Breast epithelium (tissue), 4 donors: ENCODE measurements around the gene APRT. TPM values are rescaled to one million over a fixed set of nuclear protein-coding genes. Genes with fewer than 3 reads are reported as not detected.

Experiments
- DNase-seq, 2 donors: peaks; one replicate each; pipeline ENCODE4 v3.0.0-alpha.2; 2019; ENCODE audit warnings: low spot score in 2 of 2
- H3K27ac ChIP-seq, 2 donors: fragments of 200-600 bp; sonication (generic) in 1 of 2; one replicate each; pipeline ENCODE4 v1.5.1; 2016 to 2019; ENCODE audit warnings: mild to moderate bottlenecking in 1 of 2
- H3K27me3 ChIP-seq, 2 donors: fragments of 200-600 bp; sonication (generic) in 1 of 2; one replicate each; pipeline versions ENCODE4 v1.5.1 to v1.6.0; 2017 to 2019; ENCODE audit warnings: control low read depth in 1 of 2, mild to moderate bottlenecking in 1 of 2
- H3K36me3 ChIP-seq: fragments of 200-600 bp; one replicate; pipeline ENCODE4 v1.5.1; 2019
- H3K4me1 ChIP-seq, 2 donors: fragments of 200-600 bp; sonication (generic); one replicate each; pipeline ENCODE4 v1.5.1; 2016 to 2019; ENCODE audit warnings: control low read depth in 1 of 2
- H3K4me3 ChIP-seq, 3 donors: fragments of 200-600 bp; sonication (generic); 1 replicate in 2 of 3; 2 replicates in 1 of 3; pipeline ENCODE4 v1.5.1; 2016 to 2019; ENCODE audit warnings: mild to moderate bottlenecking in 3 of 3, moderate library complexity in 2 of 3
- H3K9me3 ChIP-seq, 2 donors: fragments of 200-600 bp; sonication (generic) in 1 of 2; one replicate each; pipeline ENCODE4 v1.5.1; 2016 to 2019; ENCODE audit warnings: control low read depth in 1 of 2
- CTCF ChIP-seq, 3 donors: fragments of 450-650 bp; IDR thresholded peaks; one replicate each; pipeline ENCODE4 v1.5.1; 2016 to 2017; ENCODE audit warnings: antibody characterized with exemption in 3 of 3, mild to moderate bottlenecking in 3 of 3, moderate library complexity in 3 of 3
- POLR2A ChIP-seq: fragments of 450-650 bp; IDR thresholded peaks from one replicate; pipeline ENCODE4 v1.6.1; 2016; ENCODE audit warnings: antibody characterized with exemption, mild to moderate bottlenecking, moderate library complexity
- POLR2AphosphoS5 ChIP-seq, 3 donors: sonication (generic); formaldehyde crosslinking; IDR thresholded peaks; one replicate each; pipeline ENCODE4 v1.6.1; 2017; ENCODE audit warnings: antibody characterized with exemption in 3 of 3
- intact Hi-C: fragments of 100-400 bp; cut with DNase I; formaldehyde crosslinking; loops from one replicate; pipeline ENCODE4 v1.15.1; 2023; ENCODE audit warnings: low total_unique reads
- total RNA-seq, 3 donors: library from RNA; depleted of rRNA; stranded (reverse); fragments of >200 nt; gene quantifications; one replicate each; pipeline ENCODE4 v1.1.0, GENCODE V29; 2016

APRT gene
- total RNA-seq, 3 donors from 2014 or later = 93.8 to 152 (median 126) TPM

DNA sequence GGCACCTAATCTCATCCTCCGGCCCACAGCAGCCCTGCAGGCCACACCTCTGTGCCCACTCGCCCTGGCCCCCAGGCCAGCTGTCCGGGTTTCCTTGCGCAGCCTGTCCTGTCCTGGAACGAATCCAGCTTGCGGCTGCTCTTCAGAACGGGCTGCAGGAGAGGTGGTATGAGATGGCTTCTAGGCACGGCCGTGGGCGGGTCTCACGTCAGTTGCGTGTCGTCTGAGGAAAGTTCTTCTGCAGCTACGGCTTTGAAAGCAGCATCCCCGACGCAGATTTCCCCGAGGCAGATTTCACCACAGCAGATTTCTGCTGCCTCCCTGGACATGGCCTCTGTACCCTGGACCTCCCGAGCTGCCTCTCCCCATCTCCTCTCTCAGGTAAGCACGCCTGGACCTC, 26.8 kb upstream of the APRT start:
- no peak for DNase-seq
- Histone ChIP-seq H3K4me3 (no peak overlapping the region), H3K36me3 (peaks cover 5% of the 10 kb centered on the region), H3K4me1 (no peaks in the 10 kb centered on the region), H3K9me3 (no peaks in the 10 kb centered on the region), H3K27me3 (no peaks in the 10 kb centered on the region), H3K27ac (no peak overlapping the region)
- TF ChIP-seq CTCF (IDR thresholded peaks at IDR 0.05) = no peak
- no peak for TF ChIP-seq POLR2AphosphoS5 (IDR thresholded peaks at IDR 0.05)
- TF ChIP-seq POLR2A = no peak
- intact Hi-C loops = no loop called here

DNA sequence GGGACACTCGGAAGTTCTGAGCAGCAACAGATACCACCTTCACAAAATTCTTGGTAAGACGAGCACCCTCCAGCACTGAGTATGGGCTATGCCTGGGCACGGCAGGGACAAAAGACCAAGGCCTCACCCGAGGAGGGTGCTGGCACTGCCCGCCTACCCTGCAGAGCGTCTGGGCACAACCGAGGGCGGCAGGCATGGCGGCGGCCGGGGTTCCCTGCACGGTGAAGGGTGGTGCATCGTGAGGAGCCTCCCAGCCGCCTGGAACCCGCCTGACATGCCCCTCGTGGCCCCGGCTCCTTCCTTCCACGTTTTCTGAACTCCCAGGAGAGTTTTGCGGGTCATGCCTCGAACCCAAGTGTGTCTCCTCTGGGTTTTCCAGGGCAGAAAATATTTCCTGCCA, 26.1 kb upstream of the APRT start:
- H3K4me3 ChIP-seq = no peak overlapping the region
- DNase-seq = no peak
- TF ChIP-seq POLR2A (no peak), CTCF (IDR thresholded peaks at IDR 0.05) (no peak), POLR2AphosphoS5 (IDR thresholded peaks at IDR 0.05) (no peak)
- H3K4me1 ChIP-seq = no peaks in the 10 kb centered on the region
- intact Hi-C loops = no loop called here
- H3K36me3 ChIP-seq = peaks cover 5% of the 10 kb centered on the region
- no peak overlapping the region for H3K27ac ChIP-seq
- no peaks in the 10 kb centered on the region for H3K27me3 ChIP-seq
- H3K9me3 ChIP-seq = no peaks in the 10 kb centered on the region

DNA sequence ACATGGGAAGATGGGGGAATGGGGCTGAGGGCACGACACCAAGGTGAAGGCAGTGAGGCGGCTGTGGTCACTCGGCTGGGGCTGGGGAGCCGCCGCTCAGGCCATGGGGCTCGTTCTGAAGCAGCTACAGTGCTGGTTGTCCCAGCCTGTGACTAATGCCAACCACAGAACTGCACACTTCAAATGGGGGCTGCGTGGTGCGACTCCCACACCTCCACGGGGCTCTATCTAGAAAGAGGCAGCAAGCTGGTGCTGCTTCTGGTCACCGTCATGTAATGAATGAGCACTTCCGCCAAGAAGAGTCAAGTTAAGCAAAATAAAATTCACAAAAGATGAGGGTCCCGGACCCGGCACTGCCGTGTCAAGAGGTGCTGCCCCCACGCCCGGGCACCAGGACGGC, 25.1 kb upstream of the APRT start:
- peaks cover 5% of the 10 kb centered on the region for H3K36me3 ChIP-seq
- H3K4me1 ChIP-seq = no peaks in the 10 kb centered on the region
- H3K27ac ChIP-seq = no peak overlapping the region
- H3K27me3 ChIP-seq = no peaks in the 10 kb centered on the region
- TF ChIP-seq POLR2A (no peak), POLR2AphosphoS5 (IDR thresholded peaks at IDR 0.05) (no peak), CTCF (IDR thresholded peaks at IDR 0.05) (no peak)
- no peak overlapping the region for H3K4me3 ChIP-seq
- H3K9me3 ChIP-seq = no peaks in the 10 kb centered on the region
- DNase-seq = no peak
- intact Hi-C loops = no loop called here

- no peak overlapping the region for H3K27ac ChIP-seq
- H3K9me3 ChIP-seq = no peaks in the 10 kb centered on the region
- no peaks in the 10 kb centered on the region for H3K4me1 ChIP-seq
- intact Hi-C loops = no loop called here
- no peak overlapping the region for H3K4me3 ChIP-seq
- no peaks in the 10 kb centered on the region for H3K27me3 ChIP-seq
- H3K36me3 ChIP-seq = peaks cover 5% of the 10 kb centered on the region
- TF ChIP-seq POLR2A (no peak), POLR2AphosphoS5 (IDR thresholded peaks at IDR 0.05) (no peak), CTCF (IDR thresholded peaks at IDR 0.05) (no peak)
- DNase-seq = no peak
Observed at GRCh38 chr16:88835818-88836217, 24.1 kb upstream of the APRT start.

- no peak overlapping the region for H3K4me3 ChIP-seq
- H3K27ac ChIP-seq = no peak overlapping the region
- H3K27me3 ChIP-seq = no peaks in the 10 kb centered on the region
- H3K4me1 ChIP-seq = no peaks in the 10 kb centered on the region
- H3K9me3 ChIP-seq = no peaks in the 10 kb centered on the region
- DNase-seq = no peak
- TF ChIP-seq POLR2AphosphoS5 (IDR thresholded peaks at IDR 0.05) (no peak), POLR2A (no peak), CTCF (IDR thresholded peaks at IDR 0.05) (no peak)
- peaks cover 5% of the 10 kb centered on the region for H3K36me3 ChIP-seq
- intact Hi-C loops = no loop called here
Observed at GRCh38 chr16:88835383-88835782, 23.7 kb upstream of the APRT start.
